Limb (tissue), 2 donors: ENCODE data around the gene PTPRF.

Experiments used
- DNase-seq, 2 donors: peaks; one replicate each; pipeline ENCODE4 v3.0.0-alpha.2; 2016; ENCODE audit errors: extremely low spot score in 2 of 2

PTPRF gene

DNA sequence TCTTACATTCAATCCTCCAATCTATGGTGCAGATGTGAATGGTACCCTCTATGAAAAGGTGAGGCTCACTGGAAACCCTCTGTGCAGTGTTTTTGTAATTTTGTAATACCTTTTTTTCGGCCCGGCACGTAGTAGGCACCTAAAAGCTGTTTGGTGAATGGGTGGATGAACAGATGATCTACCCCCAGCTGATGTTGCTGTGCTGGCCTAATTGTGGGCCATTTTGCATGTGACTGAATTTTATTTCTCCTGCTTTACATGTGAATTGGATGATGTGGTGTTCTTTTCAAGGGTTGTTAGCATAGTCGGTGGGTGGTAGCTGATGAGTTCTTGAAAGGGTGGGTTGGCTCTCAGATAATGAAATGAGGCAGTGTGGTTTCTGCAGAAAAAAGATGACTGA lies 129.7 kb downstream of the PTPRF start:
- no peak for DNase-seq

- no peak for DNase-seq
These were observed 133.7 kb downstream of the PTPRF start for GRCh38 chr1:43664369-43664768.

- peak in 1 of 2 donors; percentile 4 for DNase-seq
These were observed 135.9 kb downstream of the PTPRF start for GRCh38 chr1:43666608-43667007.

GRCh38 chr1:43668956-43669355 lies 138.3 kb downstream of the PTPRF start:
- DNase-seq = no peak

DNA sequence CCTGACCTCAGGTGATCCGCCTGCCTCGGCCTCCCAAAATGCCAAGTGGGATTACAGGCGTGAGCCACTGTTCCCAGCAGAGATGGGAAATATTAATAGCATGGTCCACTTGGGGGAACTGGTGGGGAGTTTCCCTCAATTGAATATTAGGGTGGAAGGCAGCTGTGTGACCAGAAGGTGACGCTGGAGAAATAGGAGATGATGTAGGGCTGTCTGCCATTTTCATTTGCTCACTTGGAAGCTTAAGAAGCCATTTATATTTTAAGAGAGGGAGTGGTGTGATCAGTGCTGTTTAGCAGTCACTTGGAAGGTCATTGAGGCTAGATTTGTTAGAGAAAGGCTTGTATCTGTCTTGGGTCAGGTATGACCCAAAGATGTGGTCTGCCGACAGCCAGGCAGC lies 139.2 kb downstream of the PTPRF start:
- DNase-seq = no peak

GRCh38 chr1:43671193-43671592 lies 140.5 kb downstream of the PTPRF start:
- no peak for DNase-seq

GRCh38 chr1:43671626-43672330 lies 141.1 kb downstream of the PTPRF start:
- no peak for DNase-seq

GRCh38 chr1:43673261-43673660 lies 142.6 kb downstream of the PTPRF start:
- DNase-seq = no peak
